Adipose tissue (tissue), 3 donors: Measurements from ENCODE around the gene ZNF311. TPM values are rescaled to one million over a fixed set of nuclear protein-coding genes. Genes with fewer than 3 reads are reported as not detected.
"Not testable (repeated sequence)": the region's sequence is repeated elsewhere in the genome, so short reads cannot be mapped to it uniquely, and the experiment has no call there.

Experiments used
- H3K27ac ChIP-seq: one replicate; pipeline ENCODE4 v1.5.1; 2013; ENCODE audit warnings: low read depth, low read length
- WGBS, 3 donors: extraction: QIAGEN DNeasy Blood & Tissue Kit; methylation state at CpG; one replicate each; pipeline ENCODE4 v1.1.7; 2013; 5-methylcytosine and 5-hydroxymethylcytosine counted together
- polyA plus RNA-seq, 3 donors: library from polyadenylated mRNA; stranded (reverse); fragments of 200-250 nt; gene quantifications; one replicate each; pipeline ENCODE4 v1.2.3, GENCODE V29; 2013
- donor health status: healthy with polysubstance abuse.
- donor health status: Bipolar disorder and iron deficiency.
- donor health status: healthy.

Gene ZNF311
- polyA plus RNA-seq, 3 donors = 0.29 to 1.0 (median 0.61) TPM

DNA sequence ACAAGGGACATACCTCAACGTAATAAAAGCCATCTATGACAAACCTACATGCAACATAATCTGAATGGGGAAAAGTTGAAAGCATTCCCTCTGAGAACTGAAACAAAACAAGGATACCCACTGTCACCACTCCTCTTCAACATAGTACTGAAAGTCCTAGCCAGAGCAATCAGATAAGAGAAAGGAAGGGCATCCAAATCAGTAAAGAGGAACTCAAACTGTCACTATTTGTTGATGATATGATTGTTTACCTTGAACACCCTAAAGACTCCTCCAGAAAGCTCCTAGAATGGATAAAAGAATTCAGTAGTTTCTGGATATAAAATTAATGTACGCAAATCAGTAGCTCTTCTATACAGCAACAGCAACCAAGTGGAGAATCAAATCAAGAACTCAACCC, 39.4 kb downstream of the ZNF311 start:
- no peak overlapping the region for H3K27ac ChIP-seq
- 76 to 84% (median 84%) methylated on average over 2 of the region's 2 CpGs for WGBS, 3 donors

DNA sequence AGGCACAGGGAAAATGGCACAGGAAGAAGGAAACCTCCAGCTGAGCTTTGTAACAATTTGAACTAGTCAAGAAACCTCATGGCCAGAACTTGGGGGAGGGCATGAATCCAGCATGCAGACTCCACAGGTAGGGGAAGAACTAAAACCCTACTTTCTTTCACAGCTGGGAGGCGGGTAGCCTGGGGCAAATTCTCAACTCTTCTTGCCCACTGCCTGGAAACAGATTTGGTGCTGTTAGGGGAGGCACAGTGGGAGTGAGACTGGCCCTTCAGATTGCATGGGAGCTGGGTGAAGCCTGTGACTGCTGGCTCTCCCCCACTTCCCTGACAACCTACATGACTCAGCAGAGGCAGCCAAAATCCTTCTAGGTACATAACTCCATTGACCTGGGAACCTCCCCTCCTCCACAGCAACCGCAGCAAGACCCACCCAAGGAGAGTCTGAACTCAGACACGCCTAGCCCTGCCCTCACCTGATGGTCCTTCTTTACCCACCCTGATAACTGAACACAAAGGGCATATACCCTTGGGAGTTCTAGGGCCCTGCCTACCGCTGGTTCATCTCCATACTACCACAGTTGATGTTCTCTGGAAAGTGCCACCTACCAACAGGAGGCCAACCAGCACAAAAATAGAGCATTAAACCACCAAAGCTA, 44.1 kb downstream of the ZNF311 start:
- 87 to 94% (median 90%) methylated on average over 4 of the region's 4 CpGs for WGBS, 3 donors
- no peak overlapping the region for H3K27ac ChIP-seq

DNA sequence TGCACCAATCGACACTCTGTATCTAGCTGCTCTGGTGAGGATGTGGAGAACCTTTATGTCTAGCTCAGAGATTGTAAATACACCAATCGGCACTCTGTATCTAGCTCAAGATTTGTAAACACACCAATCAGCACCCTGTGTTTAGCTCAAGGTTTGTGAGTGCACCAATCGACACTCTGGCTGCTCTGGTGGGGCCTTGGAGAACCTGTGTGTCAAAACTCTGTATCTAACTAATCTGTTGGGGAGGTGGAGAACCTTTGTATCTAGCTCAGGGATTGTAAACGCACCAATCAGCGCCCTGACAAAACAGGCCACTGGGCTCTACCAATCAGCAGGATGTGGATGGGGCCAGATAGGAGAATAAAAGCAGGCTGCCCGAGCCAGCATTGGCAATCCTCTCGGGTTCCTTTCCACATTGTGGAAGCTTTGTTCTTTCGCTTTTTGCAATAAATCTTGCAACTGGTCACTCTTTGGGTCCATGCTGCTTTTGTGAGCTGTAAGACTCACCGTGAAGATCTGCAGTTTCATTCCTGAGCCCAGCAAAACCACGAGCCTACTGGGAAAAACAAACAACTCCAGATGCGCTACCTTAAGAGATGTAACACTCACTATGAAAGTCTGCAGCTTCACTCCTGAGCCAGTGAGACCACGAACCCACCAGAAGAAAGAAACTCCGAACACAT, 46.4 kb downstream of the ZNF311 start:
- WGBS, 3 donors = 83 to 85% (median 84%) methylated on average over 11 to 13 of the region's 13 CpGs
- H3K27ac ChIP-seq = not testable (repeated sequence)

DNA sequence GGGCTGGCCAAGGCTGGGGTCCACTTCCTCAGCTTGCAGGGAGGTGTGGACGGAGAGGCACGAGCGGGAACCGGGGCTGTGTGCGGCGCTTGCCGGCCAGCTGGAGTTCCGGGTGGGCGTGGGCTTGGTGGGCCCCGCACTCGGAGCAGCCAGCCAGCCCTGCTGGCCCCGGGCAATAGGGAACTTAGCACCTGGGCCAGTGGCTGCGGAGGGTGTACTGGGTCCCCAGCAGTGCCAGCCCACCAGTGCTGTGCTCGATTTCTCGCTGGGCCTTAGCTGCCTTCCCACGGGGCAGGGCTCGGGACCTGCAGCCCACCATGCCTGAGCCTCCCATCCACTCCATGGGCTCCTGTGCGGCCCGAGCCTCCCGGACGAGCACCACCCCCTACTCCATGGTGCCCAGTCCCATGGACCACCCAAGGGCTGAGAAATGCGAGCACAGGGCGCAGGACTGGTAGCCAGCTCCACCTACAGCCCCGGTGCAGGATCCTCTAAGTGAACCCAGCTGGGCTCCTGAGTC, 47.3 kb downstream of the ZNF311 start:
- H3K27ac ChIP-seq = not testable (repeated sequence)
- WGBS, 3 donors = 95 to 97% (median 95%) methylated on average over 22 to 24 of the region's 24 CpGs

DNA sequence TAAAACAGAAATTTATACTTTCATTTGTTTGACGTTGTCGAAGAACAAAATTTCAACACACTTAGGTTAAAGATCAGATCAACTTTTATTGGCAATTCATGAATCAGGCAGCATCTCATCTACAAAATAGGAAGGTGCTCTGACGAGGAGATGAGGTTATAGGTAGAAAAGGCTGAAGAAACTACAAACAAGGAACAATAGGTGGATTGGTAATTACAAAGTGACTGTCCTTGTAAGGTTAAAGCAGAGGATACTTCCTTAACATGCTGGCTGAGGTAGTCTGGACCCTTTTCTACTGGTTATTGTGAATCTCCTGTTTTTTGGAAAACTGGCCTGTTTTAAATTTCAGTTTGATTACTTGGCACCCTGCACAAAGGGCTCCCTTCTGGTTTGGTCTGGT, 48.8 kb downstream of the ZNF311 start:
- 84 to 89% (median 86%) methylated on average over 3 of the region's 3 CpGs for WGBS, 3 donors
- no peak overlapping the region for H3K27ac ChIP-seq

DNA sequence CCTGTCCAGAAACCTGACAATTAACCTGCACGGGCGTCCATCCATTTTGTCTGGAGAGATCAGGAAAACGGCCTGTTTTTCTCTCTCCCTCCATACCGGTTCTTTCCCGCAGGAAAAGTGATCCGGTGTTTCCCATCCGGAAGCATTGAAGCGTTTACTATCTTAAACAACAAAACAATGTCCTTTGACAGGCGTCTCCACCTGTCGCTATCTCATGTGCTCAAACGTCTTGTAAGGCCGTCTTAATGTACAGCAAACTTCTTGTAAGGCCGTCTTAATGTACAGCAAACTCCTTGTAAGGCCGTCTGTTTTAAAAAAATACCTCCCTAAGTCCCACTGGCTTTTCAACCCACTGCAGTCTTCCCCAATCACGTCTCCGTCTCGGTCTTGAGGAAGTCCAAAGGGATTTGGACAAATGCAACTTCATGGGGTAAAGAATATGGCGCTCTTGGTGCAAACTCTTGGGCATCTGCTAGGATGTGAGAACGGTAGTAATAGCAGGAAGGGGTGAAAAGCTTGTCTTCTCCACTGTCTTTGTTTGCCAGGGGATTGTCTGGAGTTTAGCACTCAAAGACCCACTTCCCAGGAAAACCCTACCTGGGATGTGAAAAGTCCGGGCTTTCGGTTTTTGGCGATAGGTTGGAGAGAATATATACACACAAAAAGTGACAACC, 51.4 kb downstream of the ZNF311 start:
- 2 to 6% (median 6%) methylated on average over 22 of the region's 22 CpGs for WGBS, 3 donors
- no peak overlapping the region for H3K27ac ChIP-seq

DNA sequence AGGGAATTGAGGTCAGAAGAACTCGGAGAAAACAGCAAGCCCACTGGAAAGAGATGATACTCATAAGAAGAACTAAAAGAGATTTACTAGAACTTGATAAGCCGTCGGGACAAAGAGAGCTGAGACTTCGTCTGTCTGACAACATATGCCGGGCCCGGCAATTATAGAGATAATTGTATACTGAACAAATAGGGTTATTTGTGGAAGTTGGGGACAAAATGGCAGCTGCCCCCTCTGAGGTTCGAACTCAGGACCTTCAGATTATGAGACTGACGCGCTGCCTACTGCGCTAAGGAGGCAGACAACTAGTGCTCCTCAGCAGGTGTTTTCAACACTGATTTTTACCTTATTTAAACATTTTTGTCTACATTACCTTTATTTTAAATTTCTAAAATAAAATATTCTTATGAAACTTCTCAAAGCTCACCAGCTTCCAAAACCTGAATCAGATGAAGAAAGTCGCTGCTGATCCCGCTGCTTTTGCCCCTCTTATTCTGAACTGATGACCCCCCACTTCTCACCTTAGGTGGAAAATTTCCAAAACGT, 52.0 kb downstream of the ZNF311 start:
- H3K27ac ChIP-seq = no peak overlapping the region
- 13 to 16% (median 15%) methylated on average over 13 of the region's 13 CpGs for WGBS, 3 donors

DNA sequence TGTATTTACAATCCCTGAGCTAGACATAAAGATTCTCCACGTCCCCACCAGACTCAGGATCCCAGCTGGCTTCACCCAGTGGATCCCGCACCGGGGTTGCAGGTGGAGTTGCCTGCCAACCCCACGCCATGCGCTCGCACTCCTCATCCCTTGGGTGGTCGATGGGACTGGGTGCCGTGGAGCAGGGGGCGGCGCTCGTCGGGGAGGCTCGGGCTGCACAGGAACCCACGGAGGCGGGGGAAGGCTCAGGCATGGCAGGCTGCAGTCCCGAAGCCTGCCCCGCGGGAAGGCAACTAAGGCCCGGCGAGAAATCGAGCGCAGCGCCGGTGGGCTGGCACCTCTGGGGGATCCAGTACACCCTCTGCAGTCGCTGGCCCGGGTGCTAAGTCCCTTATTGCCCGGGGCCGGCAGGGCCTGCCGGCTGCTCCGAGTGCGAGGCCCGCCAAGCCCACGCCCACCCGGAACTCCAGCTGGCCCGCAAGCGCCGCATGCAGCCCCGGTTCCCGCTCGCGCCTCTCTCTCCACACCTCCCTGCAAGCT, 55.4 kb downstream of the ZNF311 start:
- WGBS, 3 donors = 94 to 97% (median 95%) methylated on average over 31 to 41 of the region's 41 CpGs
- not testable (repeated sequence) for H3K27ac ChIP-seq

DNA sequence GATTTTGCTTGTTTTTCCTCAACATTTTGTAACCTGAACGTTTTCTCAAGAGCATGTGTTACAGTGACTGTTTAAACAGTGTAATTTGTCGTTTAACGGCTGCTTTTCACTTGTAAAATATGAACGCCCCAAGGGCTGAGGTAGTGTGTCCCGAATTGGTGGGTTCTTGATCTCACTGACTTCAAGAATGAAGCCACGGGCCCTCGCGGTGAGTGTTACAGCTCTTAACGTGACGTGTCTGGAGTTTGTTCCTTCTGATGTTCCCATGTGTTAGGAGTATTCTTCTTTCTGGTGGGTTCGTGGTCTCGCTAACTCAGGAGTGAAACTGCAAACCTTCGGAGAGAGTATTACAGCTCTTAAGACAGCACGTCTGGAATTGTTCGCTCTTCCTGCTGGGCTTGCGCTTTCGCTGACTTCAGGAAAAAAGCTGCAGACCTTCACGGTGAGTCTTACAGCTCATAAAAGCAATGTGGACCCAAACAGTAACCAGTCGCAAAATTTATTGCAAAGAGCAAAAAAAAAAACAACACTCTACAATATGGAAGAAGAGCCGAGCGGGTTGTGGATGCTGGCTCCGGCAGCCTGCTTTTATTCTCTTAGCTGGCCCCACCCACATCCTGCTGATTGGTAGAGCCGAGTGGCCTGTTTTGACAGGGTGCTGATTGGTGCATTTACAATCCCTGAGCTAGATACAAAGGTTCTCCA, 56.2 kb downstream of the ZNF311 start:
- 70 to 88% (median 82%) methylated on average over 23 of the region's 23 CpGs for WGBS, 3 donors

DNA sequence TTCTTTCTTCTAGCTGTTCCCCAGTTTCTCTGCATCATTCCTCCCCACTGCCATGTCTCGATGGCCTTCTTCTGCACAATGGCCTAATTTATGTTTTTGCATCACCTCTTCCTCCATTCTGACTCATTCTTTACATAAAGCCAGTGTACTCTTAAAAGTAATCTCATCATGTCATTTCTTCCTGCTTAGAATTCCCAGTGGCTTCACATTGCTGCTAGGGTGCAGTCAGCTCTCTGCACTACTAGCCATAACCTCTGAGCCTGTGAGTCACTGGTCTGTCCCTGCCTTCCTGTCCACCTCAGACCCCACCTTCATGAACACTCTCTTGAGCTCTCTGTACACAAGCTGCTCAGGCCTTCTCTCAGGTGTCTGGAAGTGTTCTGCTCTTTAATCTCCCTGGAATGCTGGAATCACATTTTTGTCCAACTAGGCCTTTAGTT, 57.3 kb downstream of the ZNF311 start:
- 88 to 95% (median 94%) methylated on average over 1 of the region's 1 CpG for WGBS, 3 donors
- H3K27ac ChIP-seq = no peak overlapping the region

More for the DNA sequence above, 56.2 kb downstream of the ZNF311 start:
- H3K27ac ChIP-seq = no peak overlapping the region

DNA sequence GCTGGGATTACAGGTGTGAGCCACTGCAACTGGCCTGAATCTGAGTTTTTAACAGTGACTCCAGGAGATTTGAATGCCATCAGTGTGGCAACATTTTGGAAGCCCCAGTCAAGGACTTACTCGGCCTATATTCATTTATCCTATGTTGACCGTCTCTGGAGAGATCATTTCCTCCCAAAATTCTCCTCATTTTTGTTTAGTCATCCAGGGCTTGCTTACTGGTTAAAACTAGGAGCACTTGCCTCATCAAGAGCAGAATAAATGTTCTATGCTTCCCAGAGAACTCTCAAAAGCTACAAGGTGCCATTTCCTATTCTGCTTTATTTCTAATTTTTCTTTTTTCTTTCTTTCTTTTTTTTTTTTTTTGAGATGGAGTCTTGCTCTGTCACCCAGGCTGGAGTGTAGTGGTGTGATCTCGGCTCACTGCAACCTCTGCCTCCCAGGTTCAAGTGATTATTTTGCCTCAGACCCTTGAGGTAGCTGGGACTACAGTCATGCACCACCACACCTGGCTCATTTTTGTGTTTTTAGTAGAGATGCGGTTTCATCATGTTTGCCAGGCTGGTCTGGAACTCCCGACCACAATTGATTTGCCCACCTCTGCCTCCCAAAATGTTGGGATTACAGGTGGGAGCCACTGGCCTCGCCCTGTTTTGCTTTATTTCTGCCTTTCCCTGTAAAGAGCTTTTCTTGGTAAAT, 57.9 kb downstream of the ZNF311 start:
- WGBS, 3 donors = 77 to 84% (median 82%) methylated on average over 6 of the region's 6 CpGs
- H3K27ac ChIP-seq = no peak overlapping the region

DNA sequence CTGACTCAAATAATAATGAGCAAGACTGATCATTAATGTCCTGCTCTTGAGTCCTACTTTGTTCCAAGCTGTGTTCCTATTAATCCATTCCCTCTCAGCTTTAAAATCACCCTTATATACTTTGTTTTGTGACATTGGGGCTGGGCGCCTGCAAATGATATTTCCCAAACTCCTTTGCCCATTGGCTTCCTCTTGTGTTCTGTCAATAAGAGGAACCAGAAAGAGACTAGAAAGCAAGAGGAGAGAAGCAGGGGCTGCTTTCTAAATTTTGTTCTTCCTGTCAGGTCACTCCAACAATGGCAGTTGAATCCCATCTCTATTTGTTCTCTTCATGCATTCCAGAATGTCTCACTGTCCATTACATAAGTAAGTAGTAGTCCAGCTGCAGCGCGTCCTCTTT, 59.8 kb downstream of the ZNF311 start:
- WGBS, 3 donors = 70 to 86% (median 80%) methylated on average over 3 of the region's 3 CpGs
- H3K27ac ChIP-seq = no peak overlapping the region

Other genes with a start within 250 kb of the ZNF311 start
- gene TRIM27, start 81.3 kb downstream of the ZNF311 start, polyA plus RNA-seq = 10 to 100 TPM; 25.9 to 33.3 (median 26.2) TPM
- gene OR2W1, start 39.9 kb upstream of the ZNF311 start, polyA plus RNA-seq = not detected
- gene OR2B3, start 82.0 kb upstream of the ZNF311 start, polyA plus RNA-seq = not detected
- not detected for gene OR2J1, start 94.2 kb upstream of the ZNF311 start, polyA plus RNA-seq
- gene OR2J3, start 102.7 kb upstream of the ZNF311 start, polyA plus RNA-seq = not detected
- not detected for gene OR2J2, start 165.6 kb upstream of the ZNF311 start, polyA plus RNA-seq